NK-92 treated with Interleukin-12 subunit alpha and Interleukin-12 subunit beta, amount 100 ng/mL, for 24 hours (cell line): ENCODE measurements around the gene PLEKHA1.

Source experiments
- DNase-seq: peaks from one replicate; lab custom pipeline; 2025; lab: John Stamatoyannopoulos, UW

Gene PLEKHA1

DNA sequence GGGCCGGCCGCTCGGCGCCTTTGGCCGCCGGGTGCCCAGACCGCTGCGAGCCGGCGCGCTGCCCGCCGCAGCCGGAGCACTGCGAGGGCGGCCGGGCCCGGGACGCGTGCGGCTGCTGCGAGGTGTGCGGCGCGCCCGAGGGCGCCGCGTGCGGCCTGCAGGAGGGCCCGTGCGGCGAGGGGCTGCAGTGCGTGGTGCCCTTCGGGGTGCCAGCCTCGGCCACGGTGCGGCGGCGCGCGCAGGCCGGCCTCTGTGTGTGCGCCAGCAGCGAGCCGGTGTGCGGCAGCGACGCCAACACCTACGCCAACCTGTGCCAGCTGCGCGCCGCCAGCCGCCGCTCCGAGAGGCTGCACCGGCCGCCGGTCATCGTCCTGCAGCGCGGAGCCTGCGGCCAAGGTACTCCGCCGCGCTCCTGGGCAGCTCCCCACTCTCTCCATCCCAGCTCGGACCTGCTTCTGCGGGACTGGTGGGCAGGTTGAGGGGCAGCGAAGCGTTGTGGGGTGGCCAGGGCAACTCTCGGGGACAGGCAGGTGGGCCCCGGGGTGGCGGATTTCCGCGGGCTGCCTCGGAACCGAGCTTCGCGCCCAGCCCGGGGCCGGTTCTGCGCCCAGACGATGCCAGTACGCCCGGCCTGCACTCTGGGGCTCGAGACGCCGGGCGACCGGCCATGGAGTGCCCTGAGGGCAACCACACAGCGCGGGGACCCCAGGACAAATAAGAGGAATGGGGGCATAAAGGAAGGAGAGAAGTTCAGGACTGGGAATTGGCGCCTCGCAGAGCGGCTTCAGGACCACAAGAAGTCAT is 87.4 kb downstream of the PLEKHA1 start:
- no peak for DNase-seq

DNA sequence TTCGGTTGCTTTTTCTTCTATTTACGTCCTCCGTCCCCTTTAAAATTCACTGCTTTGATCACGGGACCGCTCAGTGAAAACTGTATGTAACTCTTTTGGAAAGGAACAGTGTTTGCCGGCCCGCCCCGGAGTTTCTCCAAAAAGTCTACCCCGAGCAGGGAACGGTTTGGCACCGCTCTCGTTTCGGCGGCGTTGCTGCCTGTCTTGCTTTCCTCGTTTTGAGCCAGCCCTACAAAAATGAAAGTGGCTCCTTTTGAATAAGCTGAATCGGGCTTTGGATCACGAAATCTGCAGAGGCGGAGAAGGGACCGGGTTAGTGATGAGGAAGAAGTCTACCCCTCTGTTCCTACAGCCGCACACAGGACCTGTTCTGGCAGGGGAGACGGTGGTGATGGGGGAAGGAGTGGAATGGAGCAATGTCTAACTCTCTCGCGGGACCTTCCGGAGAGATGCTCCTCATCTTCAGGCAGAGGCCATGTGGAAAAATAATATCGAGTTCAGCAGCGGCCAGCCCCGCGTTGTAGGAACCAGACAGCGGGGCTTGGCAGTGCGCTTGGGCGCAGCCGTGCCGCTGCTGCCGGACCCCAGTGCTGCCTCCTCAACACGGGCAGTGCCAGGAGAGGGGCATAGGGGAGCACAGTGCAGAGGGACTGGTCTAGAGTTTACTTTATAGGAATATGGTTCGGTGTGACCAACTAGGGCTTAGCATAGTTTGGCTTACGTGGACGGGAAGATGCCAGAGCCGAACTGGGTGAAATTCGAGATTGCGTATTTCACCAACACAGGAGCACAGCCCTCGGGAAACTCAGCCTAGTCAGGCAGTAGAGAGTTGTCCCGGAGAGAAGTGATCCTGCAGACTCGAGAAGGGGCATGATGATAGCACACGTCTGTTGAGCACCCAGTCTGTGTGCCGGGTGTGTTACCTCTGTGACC is 88.3 kb downstream of the PLEKHA1 start:
- no peak for DNase-seq

DNA sequence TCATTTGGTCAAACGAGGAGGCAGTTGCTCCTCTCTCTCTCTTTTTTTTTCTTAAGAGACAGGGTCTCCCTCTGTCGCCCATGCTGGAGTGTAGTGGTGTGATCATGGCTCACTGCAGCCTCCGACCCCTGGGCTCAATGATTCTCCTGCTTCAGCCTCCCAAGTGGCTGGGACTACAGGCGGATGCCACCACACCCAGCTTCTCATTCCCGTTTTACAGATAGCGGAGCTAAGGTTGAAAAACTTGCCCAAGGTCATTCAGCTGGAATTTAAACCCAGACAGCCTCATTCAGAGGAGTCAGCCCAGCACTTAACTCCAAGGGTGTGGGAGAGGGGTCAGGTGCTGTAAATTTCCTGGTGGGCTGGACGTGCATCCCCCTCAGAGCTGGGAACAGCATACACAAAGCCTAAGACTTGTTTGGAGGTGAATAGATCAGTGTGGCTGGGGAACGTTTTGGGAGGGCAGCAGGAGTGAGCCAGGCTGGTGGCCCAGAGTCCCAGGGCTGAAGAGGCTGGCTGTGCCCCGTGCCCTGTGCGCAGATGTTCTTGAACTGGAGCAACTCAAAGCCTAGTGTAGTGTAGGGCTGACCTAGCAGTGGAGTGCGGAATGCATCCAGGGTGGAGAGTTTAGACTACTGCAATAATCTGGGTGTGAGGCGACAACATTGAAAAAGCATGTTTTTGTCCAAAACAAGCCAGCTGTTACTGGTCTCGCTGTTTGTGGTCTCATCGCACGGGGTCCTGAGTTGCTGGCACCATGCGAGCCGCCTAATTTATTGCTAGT is 89.2 kb downstream of the PLEKHA1 start:
- no peak for DNase-seq

DNA sequence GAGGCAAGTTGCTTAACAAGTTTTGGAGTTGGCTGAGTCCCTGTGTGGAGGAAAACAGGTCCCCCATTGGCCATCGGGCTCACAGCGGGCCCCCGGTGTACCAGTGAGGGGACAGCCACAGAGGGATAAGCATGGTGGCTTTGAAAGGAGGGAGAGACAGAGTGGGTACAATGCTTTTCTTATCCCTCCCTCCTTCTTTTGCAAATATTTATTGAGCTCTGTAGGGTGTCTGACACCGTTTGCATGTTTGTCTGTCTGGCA is 89.7 kb downstream of the PLEKHA1 start:
- no peak for DNase-seq

DNA sequence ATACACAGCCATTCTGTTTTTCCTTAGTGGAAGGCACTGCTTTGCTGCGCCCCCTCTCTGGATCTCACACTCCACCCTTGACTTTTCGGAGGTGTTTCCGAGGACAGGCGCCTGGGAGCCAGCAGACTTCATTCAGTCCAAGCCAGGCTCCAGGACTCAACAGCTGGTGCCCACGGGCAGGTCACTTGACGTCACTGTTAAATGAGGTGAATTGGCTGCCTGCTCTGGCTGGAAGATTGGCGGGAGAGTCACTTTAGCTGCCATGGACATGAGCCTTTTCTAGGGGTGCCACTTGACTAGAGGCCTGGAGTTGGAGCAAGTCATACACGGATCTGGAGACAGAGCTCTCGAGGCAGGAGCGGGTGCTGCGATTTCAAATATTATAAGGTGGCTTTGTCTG is 90.1 kb downstream of the PLEKHA1 start:
- no peak for DNase-seq

DNA sequence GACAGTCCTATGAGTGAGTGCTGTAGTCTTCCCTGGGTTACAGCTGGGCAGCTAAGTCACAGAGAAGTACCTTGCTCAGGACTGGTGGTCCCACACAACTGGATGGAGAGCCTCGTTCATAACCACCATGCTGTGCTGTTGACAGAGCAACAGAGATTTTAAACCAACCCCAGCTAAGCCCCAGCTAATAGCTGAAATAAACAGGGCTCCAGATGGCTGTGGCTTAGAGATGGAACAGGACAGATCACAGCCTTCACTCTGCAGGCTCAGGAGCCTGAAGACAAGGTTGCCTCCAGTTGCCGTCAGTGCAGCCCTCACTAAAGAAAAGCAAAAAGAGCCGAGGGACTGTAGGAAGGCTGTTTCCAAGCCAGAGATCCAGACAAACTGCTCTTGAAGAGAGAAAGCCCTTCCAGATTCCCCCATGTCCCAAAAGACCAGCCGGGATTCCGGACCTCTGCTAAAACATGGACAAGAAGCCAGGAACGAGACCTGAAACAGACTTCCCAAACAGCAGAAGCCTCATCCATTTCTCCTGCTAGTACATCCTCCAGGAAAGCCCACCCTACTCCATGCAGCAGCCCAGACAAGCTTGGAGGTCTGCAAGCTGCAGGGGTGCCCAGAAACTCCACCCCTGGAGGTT is 91.0 kb downstream of the PLEKHA1 start:
- no peak for DNase-seq

DNA sequence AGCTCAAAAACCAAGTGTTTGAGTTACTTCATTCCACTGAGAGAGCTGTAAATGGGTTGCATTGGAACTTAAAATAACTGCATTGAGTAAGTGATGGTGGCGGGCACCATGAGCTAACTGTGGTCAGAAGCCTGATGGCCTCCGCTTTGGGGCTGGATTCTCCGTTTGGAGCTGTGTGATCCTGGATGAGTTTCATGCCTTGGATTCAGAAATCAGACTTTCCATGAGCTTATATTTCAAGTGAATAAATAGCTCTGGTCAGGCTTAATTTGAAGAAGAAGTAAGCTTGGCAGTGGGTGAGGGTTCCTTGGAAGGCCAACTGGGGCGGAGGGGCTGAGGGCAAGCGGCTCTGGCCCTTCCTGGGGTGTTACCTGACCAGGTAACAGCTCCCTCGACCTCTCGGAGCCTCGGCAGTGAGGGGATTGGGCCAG is 92.5 kb downstream of the PLEKHA1 start:
- no peak for DNase-seq

DNA sequence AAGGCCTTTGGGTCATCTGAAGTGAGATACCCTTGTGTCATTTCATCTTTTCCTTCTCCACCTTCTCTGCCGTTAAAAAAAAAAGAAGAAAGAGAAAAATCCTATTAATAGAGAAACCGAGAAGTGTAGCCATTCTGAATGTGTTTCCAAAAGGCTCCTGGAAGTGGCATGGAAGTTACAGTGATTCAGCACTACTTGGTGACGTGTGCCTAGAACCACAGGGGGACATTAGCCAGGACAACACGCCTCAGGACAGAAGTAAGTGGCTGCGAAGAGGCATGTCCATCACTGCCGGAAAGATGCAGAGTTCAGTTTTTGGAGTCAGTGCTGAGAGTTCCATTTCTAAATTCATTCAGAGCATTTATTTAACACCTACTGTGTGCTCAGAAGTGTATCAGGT is 93.2 kb downstream of the PLEKHA1 start:
- no peak for DNase-seq

DNA sequence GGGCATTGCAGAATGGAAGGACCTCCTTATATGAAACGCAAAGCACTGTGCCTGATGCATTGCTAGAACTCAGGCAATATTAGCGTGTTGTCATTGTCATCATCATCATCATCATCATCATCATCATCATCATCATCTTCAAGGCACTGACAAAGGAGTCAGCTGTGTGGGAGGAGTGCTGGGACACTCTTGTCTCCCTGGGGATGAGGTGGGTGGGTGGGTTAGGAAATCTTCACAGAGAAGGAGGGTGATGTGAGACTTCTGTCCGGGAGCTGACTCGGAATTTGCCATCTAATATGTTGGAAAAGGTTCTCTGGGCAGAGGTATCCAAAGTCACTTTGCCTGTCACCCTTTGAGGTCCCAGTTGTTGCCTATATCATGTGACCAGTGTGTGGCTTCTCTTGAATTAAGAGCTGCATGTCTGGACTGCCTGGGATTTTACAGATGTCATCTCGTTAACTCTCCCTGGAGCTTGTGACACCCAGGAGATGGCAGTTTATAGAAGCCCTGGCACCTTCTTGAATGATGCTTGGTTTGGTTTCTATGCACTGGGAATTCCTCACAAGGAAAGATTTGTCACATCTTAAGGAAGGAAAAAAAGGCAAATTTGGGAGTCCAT is 93.9 kb downstream of the PLEKHA1 start:
- no peak for DNase-seq

DNA sequence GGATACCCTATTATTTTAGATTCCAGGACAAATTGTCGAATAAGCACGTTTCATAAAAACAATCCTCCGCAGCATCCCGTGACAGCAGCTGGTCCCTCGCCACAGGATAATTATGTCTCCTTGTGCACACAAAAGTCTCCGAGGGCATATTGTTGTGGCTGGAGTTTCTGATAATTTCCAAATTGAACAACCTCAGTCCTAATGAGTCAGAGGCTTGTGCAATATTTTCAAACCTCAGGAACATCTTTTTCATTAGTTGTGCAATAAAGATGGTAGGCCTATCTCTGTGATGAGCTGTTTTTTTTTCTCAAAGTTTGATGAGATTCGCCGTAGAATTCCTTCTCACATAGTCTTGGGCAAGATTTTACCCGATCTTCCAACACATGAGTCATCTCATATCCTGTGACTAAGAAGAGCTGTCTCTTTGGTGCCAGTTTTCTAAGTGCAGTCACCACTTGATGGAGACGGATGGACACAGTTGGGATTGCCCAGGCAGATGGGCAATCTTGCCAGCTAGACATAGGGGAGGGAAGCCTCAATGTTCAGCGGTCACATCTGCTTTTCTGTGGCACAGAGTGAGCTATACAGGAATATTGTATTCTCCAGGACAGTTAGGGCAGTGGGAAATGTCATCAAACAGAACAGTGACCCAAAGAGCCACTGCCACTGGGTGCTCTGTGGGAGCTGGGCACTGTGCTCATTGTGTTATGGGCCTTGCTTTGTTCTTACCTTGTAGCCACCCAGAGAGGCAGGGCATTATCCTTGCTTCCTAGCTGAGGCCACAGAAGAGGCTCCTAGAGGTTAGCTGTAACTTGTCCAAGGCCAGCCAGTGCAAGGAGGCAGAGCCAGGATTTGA is 94.6 kb downstream of the PLEKHA1 start:
- DNase-seq, result no peak

DNA sequence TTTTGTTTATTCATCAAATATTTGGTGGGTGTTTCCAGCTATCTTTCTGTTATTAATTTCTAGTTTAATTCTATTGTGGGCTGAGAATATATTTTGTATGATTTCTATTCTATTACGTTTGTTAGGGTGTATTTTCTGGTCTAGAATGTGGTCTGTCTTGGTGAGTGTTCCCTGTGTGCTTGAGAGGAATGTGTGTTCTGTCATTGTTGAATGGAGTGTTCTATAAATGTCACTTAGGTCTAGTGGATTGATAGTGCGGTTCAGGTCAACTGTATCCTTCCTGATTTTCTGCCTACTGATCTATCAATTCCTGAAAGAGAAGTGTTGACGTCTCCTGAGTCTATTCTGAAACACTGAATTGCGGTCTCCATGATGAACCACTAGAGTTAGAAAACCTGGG is 95.3 kb downstream of the PLEKHA1 start:
- DNase-seq, result no peak

DNA sequence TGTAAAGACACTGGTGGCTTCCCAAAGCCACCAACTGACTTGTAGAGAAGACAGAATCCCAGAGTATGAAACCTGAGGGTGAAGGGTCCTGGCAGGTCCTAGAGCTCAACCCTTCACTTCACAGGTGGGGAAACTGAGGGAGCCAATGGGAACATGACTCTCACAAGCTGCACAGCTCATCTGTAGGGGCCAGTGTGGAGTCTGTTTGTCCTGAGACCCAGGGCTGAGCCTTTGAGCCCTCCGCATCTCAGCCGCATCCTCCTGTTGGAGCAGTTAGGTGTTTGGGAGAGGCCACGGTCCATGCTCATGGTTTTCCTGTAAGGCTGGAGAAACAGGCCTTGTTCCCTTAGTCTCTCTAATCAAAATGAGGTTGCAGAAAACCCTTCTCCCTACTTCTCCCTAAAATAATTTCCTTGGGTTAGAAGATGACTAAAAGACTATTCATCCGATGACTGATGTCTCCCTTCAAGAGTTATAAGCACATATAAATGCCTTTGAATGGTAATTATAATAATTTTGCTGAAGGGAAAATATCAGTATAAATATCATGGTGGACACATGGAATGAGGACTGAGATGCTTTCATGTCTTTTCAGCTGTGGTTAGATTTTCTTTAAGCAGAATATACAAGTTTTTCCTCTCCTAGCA is 97.1 kb downstream of the PLEKHA1 start:
- no peak for DNase-seq

DNA sequence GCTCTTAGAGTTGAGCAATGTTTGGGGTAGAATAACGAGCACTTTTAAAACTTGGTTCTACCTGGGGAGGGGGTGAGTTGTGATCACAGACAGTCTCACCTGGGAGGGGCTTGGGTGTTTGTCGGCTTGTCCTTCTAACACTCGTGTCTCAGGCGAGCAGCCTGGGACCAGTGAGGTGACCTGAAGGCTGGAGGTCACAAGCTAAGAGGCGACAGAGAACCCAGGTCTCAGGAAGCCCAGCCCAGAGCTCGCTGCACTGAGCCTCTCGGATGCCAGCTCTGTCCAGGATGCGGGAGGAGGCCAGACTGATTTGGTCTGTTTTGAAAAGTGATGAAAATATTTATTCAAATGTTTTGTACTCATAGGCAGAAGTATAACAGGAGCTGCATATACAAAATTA is 98.6 kb downstream of the PLEKHA1 start:
- no peak for DNase-seq

DNA sequence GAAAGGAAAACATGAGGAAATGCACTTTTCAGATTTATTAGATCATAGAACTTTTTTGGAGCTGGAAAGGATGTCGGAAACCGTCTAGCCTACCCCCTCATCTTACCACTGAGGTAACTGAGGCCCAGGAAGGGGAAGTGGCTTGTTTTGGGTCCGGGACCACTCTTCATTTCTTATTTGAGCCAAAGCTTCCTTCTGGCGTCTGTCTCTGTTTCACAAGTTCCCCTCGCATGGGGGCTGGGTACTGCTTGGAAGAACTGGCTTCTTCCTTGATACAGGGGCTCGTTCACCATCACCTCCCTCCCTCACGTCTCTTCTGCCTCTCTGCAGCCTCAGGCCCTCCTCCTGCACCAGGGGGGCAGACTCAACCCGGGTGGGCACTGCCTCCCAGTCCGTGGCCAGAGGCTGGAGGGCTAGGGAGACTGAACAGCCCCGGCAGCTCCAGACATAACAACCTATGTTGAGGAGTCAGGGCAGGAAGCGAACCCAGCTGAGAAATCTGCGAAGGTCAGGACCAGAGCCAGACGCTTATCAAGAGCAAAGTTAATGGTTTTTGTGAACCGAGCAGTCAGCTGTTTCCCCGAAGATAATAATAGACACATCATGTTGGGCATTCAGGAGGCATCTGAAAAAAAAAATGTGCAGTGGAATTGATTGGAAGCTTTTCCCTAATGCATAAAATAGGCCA is 99.8 kb downstream of the PLEKHA1 start:
- no peak for DNase-seq

DNA sequence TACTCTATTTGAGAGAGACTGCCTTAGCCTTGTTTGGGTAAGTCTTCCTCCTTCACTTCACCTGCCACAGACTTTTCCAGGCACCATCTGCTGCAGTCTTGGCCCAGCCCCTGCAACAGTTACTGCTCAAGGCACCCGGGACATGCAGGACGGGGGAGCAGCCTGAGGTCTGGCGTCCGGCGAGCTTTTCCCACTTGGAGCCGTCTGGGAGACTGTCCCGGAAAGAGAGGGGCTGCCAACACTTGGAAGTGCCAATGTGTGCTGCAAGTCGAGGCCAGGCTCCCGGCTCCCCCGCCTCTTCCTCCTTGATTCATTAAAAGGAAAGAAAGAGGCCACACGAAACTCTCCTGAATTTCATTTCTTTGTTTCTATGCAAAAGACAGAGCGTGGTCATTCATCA is 100.6 kb downstream of the PLEKHA1 start:
- DNase-seq, result no peak

DNA sequence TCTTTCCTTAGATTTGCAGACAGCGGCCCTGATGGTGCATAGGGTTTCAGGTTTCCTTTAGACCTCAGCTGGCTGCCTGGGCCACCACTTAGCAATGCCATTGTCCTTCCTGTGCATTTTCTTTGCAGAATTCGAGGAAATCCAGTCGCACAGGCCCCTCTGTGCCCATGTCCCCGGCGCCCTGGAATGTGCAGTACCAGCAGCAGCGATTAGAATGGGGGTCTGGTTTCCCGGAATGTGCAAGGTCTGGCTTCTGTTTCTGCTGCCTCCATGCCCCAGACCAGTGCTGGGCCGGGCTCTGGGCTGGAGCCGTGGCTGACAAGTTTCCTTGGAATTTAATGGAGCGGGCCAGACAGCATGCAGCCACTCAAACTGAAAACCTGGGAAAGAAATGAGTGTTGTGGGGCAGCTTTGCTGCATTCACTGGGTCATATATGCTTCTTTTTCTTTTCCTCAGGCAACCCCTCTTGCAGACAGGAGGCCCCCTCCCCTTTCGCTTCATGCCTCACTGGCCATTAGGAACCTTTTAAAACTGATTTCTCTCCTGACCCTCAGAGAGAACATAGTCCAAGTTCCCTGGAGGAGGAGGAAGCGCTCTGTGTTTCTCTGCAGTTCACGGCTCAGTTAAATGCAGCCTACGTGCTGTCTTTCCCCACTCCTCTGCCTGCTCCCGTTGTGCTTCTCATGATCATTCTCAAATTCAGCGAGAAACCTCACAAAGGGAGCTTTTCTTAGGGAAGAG is 101.3 kb downstream of the PLEKHA1 start:
- DNase-seq, result no peak

DNA sequence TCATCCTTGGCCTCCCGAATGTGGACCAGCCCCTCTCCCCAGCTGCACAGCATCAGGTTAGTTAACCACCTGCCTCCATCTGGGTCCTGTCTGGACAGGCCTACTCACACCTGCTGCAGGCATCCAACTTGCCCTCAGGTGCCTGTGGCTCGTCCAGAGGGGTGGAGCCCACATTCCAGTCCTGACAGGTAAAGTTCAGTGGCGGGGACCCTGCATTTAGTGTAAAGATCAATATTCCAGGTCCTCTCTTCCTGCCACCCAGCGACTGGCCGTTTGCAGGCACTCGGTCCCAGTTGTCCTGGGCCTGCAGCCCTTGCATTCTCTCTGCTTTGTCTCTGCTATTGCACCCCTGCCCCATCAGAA is 101.8 kb downstream of the PLEKHA1 start:
- no peak for DNase-seq

DNA sequence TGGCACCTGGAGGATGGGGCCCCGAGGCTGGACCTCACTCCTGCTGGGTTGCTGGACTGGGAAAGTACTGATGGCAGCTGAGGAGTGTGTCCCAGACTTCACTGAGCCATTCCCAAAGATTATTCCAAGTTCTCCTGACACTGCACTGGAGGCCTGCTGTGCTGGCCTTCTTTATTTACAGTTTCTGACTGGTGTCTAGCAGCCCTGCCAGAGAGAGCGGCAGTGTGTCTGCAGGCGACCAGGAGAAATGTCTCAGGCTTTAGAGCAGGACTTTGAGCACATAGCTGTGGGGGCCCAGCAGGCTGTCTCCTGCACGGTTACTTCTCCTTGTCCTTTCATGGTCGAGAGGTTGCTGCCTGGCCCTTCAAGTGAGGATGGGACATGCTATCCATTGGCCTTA is 102.9 kb downstream of the PLEKHA1 start:
- no peak for DNase-seq

DNA sequence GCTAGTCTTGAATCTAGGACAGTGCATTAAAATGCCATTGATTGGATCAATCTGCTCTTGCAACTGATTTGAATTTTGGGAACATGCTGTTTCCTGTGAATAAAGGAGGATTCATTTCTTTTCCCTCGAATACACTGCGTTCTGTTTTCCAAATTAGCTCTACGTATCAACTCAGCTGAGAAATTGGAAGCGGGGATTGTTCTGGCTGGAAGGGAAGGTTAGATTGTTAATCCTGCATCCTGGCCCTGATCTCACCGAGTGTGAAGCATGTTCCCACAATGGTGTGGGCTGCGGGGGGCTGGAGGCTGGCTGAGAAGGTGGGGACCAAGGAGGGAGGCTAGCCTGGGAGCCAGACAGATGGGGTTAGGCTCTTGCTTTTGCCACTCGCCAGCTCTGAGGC is 104.5 kb downstream of the PLEKHA1 start:
- DNase-seq, result no peak
